HEK293 (cell line): Measurements from ENCODE around the gene MVD.
A peak's percentile ranks its signal among the peaks of the same experiment; 100 is the strongest.

Source experiments
- AEBP2 ChIP-seq: fragments of 450-650 bp; formaldehyde crosslinking; IDR thresholded peaks from 2 replicates; pipeline ENCODE4 v1.5.1; 2016; ENCODE audit warnings: missing biosample characterization, missing genetic modification characterization, borderline replicate concordance
- BCL11A ChIP-seq: fragments of 450-650 bp; formaldehyde crosslinking; IDR thresholded peaks from 2 replicates; pipeline ENCODE4 v1.5.1; 2016; ENCODE audit warnings: low read depth, missing biosample characterization, missing genetic modification characterization
- ELK4 ChIP-seq: IDR thresholded peaks from 2 replicates; pipeline ENCODE4 v1.6.1; 2011; ENCODE audit warnings: mild to moderate bottlenecking, low read depth, low read length, borderline replicate concordance
- GFI1B ChIP-seq: fragments of 450-650 bp; formaldehyde crosslinking; IDR thresholded peaks from 2 replicates; pipeline ENCODE4 v1.5.1; 2016; ENCODE audit warnings: missing biosample characterization, missing genetic modification characterization
- GLIS1 ChIP-seq: fragments of 450-650 bp; formaldehyde crosslinking; IDR thresholded peaks from 2 replicates; pipeline ENCODE4 v1.5.1; 2016; ENCODE audit warnings: missing biosample characterization, missing genetic modification characterization
- HOXC10 ChIP-seq: sonication (generic); formaldehyde crosslinking; IDR thresholded peaks from 2 replicates; pipeline ENCODE4 v1.8.1; 2023; ENCODE audit warnings: mild to moderate bottlenecking, missing genetic modification reagents
- HOXD13 ChIP-seq: sonication (generic); formaldehyde crosslinking; IDR thresholded peaks from 2 replicates; pipeline ENCODE4 v1.8.0; 2022; ENCODE audit warnings: missing genetic modification reagents, borderline replicate concordance
- KLF17 ChIP-seq: fragments of 450-650 bp; formaldehyde crosslinking; IDR thresholded peaks from 2 replicates; pipeline ENCODE4 v1.5.1; 2016; ENCODE audit warnings: missing biosample characterization, missing genetic modification characterization
- REST ChIP-seq: fragments of 450-650 bp; formaldehyde crosslinking; IDR thresholded peaks from 2 replicates; pipeline ENCODE4 v1.5.1; 2016; ENCODE audit warnings: missing biosample characterization, missing genetic modification characterization
- SP3 ChIP-seq: fragments of 450-650 bp; formaldehyde crosslinking; IDR thresholded peaks from 2 replicates; pipeline ENCODE4 v1.5.1; 2016; ENCODE audit warnings: missing biosample characterization, missing genetic modification characterization
- ZBTB49 ChIP-seq: fragments of 450-650 bp; formaldehyde crosslinking; IDR thresholded peaks from 2 replicates; pipeline ENCODE4 v1.5.1; 2016; ENCODE audit warnings: missing biosample characterization, missing genetic modification characterization, low read depth
- ZBTB6 ChIP-seq: fragments of 450-650 bp; formaldehyde crosslinking; IDR thresholded peaks from 2 replicates; pipeline ENCODE4 v1.5.1; 2017; ENCODE audit warnings: missing biosample characterization, missing genetic modification characterization
- ZNF138 ChIP-seq: fragments of 450-650 bp; formaldehyde crosslinking; IDR thresholded peaks from 2 replicates; pipeline ENCODE4 v1.5.1; 2016; ENCODE audit warnings: missing biosample characterization, missing genetic modification characterization, borderline replicate concordance
- ZNF16 ChIP-seq: fragments of 450-650 bp; formaldehyde crosslinking; IDR thresholded peaks from 2 replicates; pipeline ENCODE4 v1.5.1; 2016; ENCODE audit warnings: low read depth, missing biosample characterization, missing genetic modification characterization
- ZNF169 ChIP-seq: fragments of 450-650 bp; formaldehyde crosslinking; IDR thresholded peaks from 2 replicates; pipeline ENCODE4 v1.5.1; 2016; ENCODE audit warnings: missing biosample characterization, missing genetic modification characterization
- ZNF175 ChIP-seq: fragments of 450-650 bp; formaldehyde crosslinking; IDR thresholded peaks from 2 replicates; pipeline ENCODE4 v1.5.1; 2016; ENCODE audit warnings: missing biosample characterization, missing genetic modification characterization
- ZNF24 ChIP-seq: fragments of 450-650 bp; formaldehyde crosslinking; IDR thresholded peaks from 2 replicates; pipeline ENCODE4 v1.5.1; 2016; ENCODE audit warnings: missing biosample characterization, missing genetic modification characterization
- ZNF248 ChIP-seq: fragments of 450-650 bp; formaldehyde crosslinking; IDR thresholded peaks from 2 replicates; pipeline ENCODE4 v1.5.1; 2017; ENCODE audit warnings: missing biosample characterization, missing genetic modification characterization
- ZNF362 ChIP-seq: fragments of 450-650 bp; formaldehyde crosslinking; IDR thresholded peaks from 2 replicates; pipeline ENCODE4 v1.5.1; 2016; ENCODE audit warnings: missing biosample characterization, missing genetic modification characterization
- ZNF366 ChIP-seq: fragments of 450-650 bp; formaldehyde crosslinking; conservative IDR thresholded peaks from 2 replicates; pipeline ENCODE4 v1.5.1; 2016; ENCODE audit warnings: missing biosample characterization, missing genetic modification characterization
- ZNF37A ChIP-seq: fragments of 450-650 bp; IDR thresholded peaks from 2 replicates; pipeline ENCODE4 v1.5.1; 2018; ENCODE audit warnings: missing biosample characterization, missing genetic modification characterization
- ZNF473 ChIP-seq: fragments of 450-650 bp; formaldehyde crosslinking; IDR thresholded peaks from 2 replicates; pipeline ENCODE4 v1.5.1; 2017; ENCODE audit warnings: missing biosample characterization, missing genetic modification characterization
- ZNF48 ChIP-seq: fragments of 450-650 bp; formaldehyde crosslinking; IDR thresholded peaks from 2 replicates; pipeline ENCODE4 v1.5.1; 2016; ENCODE audit warnings: missing biosample characterization, missing genetic modification characterization
- ZNF521 ChIP-seq: fragments of 450-650 bp; formaldehyde crosslinking; IDR thresholded peaks from 2 replicates; pipeline ENCODE4 v1.5.1; 2017; ENCODE audit warnings: missing biosample characterization, mild to moderate bottlenecking, missing genetic modification characterization
- ZNF555 ChIP-seq: fragments of 450-650 bp; formaldehyde crosslinking; conservative IDR thresholded peaks from 2 replicates; pipeline ENCODE4 v1.5.1; 2017; ENCODE audit warnings: missing biosample characterization, mild to moderate bottlenecking, missing genetic modification characterization, inconsistent platforms
- ZNF623 ChIP-seq: fragments of 450-650 bp; formaldehyde crosslinking; IDR thresholded peaks from 2 replicates; pipeline ENCODE4 v1.5.1; 2016; ENCODE audit warnings: missing biosample characterization, missing genetic modification characterization
- ZNF776 ChIP-seq: fragments of 450-650 bp; formaldehyde crosslinking; IDR thresholded peaks from 2 replicates; pipeline ENCODE4 v1.5.0; 2017; ENCODE audit warnings: missing biosample characterization, missing genetic modification characterization, borderline replicate concordance
- ZSCAN30 ChIP-seq: fragments of 450-650 bp; IDR thresholded peaks from 2 replicates; pipeline ENCODE4 v1.5.1; 2018; ENCODE audit warnings: missing biosample characterization, mild to moderate bottlenecking, missing genetic modification characterization, moderate library complexity
- ZXDB ChIP-seq: fragments of 450-650 bp; formaldehyde crosslinking; IDR thresholded peaks from 2 replicates; pipeline ENCODE4 v1.5.1; 2016; ENCODE audit warnings: missing biosample characterization, missing genetic modification characterization

Gene MVD

GRCh38 chr16:88688013-88688778 is 25.3 kb upstream of the MVD start (continued):
- TF ChIP-seq ZBTB6 (tag by site-specific recombination), result no peak
- no peak for TF ChIP-seq ZNF16 (tag by site-specific recombination)
- TF ChIP-seq REST (tag by site-specific recombination), result no peak
- TF ChIP-seq ZNF623 (tag by site-specific recombination), result no peak
- TF ChIP-seq ZNF175 (tag by site-specific recombination), result no peak
- no peak for TF ChIP-seq HOXC10
- no peak for TF ChIP-seq ZNF521 (tag by site-specific recombination)
- TF ChIP-seq ZNF248 (tag by site-specific recombination), result no peak
- TF ChIP-seq ZNF366 (tag by site-specific recombination), result peak; percentile 41
- no peak for TF ChIP-seq ZSCAN30 (tag by site-specific recombination)
- TF ChIP-seq KLF17 (tag by site-specific recombination), result peak; percentile 85; the same call in 1 of the 2 replicates
- no peak for TF ChIP-seq ZNF48
- no peak for TF ChIP-seq BCL11A
- TF ChIP-seq SP3, result peak; percentile 62
- 0 out of 2 replicates have a peak, but pooled peaks have one; percentile 27 for TF ChIP-seq ZXDB (tag by site-specific recombination)
- no peak for TF ChIP-seq ZNF473
- no peak for TF ChIP-seq ZNF24 (tag by site-specific recombination)
- TF ChIP-seq ZNF169 (tag by site-specific recombination), result no peak
- TF ChIP-seq ZNF776 (tag by site-specific recombination), result no peak
- TF ChIP-seq HOXD13 (CRISPR knock-in tag), result no peak
- no peak for TF ChIP-seq ZNF362 (tag by site-specific recombination)
- TF ChIP-seq ELK4, result no peak
- TF ChIP-seq ZNF555 (tag by site-specific recombination), result no peak
- no peak for TF ChIP-seq AEBP2 (tag by site-specific recombination)
- no peak for TF ChIP-seq ZNF37A (tag by site-specific recombination)
- no peak for TF ChIP-seq GFI1B
- TF ChIP-seq ZBTB49, result no peak
- TF ChIP-seq ZNF138 (tag by site-specific recombination), result no peak
- TF ChIP-seq GLIS1, result peak; percentile 97
